GM21447 (cell line): Measurements from ENCODE around the gene ADAM23.

Source experiments
- ATAC-seq: cut with Tn5 transposase; IDR thresholded peaks from one replicate; pipeline ENCODE4 v1.9.1; 2021; ENCODE audit not compliant: unreplicated experiment

ADAM23 gene

DNA sequence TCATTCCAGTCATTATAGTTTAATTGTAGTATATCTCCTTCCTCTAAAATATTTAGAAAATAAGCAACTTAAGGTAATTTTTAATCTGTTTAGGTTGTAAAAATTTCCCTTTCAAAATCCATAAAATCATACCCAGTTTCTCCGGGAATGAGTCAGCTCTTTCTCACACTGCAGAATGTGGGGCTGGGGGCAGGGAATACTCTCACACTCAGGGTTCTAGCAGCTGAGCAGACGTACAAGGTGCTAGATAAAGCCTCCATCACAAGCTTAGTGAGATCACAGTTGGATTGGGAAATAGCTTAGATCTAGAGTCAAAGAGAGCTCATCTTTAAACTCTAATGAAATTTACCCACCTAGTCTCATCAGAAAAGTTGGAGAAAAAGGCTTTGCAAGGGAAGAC, 119.0 kb downstream of the ADAM23 start:
- ATAC-seq, result no peak

DNA sequence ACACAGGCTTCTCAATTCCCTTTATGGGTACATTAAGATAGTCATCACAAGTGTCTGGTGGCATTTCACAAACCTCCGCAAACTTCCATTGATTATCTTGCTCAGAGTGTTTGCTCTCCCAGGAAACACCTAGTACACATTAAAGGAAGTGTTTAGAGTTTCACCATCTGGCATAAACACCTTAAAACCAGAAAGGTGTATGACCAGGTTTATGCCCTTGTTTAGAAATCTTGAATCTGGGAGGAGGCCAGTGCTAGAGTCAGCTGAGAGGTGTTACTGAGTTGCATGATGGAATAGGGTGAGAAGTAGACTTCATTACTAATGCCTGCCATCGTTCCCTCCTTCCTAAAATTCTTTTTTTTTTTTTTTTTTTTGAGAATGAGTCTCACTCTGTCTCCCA, 120.0 kb downstream of the ADAM23 start:
- ATAC-seq, result no peak

DNA sequence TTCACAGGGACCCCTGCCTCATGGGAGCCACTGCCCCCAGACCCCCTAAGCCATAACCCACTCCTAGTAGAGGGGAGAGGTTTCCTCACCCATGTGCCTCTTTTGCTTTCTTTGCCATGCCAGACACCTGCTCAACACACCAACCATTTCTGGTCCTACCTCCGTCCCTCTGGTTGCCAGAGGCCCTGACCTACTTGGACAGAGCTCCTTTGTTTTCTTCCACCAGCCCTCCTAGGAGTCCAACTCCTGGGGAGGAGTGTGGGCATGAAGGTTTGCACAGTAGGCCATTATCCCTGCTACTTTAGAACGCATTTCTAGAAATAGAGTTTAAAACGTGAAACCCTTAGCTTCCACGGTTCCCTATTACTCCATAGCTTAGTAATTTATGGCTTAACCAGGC, 122.3 kb downstream of the ADAM23 start:
- no peak for ATAC-seq

DNA sequence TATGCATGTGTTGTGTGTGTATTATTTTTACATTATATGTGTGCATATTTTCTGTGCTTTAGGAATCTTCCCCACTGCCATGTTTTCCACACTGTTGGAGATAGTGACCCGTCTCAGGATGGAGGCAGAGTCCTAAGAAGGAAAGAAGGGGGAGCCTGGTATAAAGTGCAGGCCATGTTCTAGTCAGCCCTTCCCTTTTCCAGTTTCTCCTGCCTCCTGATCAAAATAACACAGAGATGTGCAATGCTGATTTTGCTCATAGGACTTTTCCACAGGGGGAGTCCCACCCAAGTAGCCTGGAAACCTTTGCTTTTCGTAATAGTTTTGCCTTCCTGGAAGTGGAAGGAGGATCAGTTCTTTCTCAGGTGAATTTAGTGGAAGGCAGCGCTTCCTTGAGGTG, 126.1 kb downstream of the ADAM23 start:
- no peak for ATAC-seq

DNA sequence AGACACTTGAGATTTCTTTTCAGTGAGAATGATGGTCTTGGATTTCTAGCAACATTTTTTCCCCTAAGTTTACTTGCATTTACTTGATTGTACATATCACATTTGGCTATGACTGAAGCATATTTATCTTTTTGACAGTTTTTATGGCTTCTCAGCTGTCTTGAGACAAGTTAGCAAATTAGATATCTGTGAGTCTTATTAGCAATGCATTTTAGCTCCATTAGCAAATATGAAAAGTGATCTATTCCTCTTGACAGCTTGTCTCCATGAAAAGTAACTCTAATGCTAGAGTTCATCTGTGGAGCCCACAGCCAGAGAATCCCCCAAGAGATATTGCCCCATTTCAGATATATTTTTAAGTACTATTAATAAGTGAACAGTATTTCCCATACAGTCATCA, 126.9 kb downstream of the ADAM23 start:
- ATAC-seq, result no peak

DNA sequence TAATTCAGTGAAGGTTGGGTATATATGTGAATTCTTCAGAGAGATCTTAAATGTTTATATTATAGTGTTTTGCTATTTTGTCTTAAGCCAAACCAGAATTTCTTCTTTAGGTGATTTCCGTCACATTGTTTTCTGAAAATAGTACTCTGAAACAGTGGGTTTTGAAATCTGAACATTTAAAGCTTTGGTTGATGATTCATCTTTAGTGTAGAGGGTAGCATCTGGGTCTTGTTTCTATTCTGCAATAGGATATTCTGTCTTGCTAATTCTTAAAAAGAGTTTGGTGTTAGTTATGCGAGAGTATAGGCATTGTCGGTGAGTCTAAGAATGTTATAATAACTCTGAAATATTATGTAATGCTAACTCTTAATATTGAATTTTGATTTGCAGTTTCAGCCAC, 129.4 kb downstream of the ADAM23 start:
- ATAC-seq, result no peak

DNA sequence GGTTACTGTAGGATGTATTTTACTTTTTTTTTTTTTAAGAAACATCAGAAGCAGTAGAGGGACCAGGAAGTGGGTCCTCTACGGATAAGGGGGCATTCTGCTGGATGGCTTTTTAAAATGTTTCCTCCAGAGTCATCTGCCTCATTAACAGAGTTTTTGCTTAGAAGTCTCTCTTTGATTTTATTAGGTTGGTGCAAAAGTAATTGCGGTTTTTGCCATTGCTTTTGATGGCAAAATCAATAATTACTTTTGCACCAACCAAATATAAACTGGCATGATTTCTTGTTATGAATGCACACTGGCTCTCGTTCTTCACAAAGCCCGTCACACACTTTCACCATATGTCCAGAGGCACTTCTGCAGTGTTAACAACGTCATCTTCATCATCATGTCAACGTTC, 130.5 kb downstream of the ADAM23 start:
- no peak for ATAC-seq

DNA sequence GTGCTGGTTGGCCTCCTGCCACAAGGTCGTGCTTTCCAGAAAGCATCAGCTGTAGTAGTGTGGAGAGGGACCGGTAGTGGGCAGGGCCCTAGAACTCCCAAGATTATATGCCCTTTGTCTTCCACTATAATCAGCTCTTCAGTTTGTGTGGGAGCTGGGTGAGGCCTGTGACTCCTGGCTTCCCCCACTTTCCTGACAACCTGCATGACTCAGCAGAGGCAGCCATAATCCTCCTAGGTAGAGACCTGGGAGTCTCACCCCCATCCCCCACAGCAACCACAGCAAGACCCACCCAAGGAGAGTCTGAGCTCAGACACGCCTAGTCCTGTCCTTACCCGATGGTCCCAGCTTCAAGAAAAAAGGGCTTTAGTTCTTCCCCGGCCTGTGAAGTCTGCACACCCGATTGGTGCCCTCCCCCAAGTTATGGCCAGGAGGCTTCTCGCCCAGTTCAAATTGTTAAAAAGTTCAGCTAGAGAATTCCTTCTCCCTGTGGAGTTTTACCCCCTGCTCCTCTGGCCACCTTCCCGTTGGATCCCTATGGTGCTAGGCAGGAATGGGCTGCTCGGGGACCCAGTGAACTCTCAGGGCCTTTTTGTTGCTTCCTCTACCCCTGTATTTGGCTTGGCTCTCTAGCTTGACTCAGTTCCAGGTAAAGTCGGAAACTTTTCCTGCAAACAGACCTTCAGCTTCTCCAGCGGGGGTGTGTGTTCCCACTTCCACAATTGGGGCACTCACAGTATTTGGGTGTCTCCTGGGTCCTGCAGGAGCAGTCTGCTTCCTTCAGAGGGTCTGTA, 141.2 kb downstream of the ADAM23 start:
- no peak for ATAC-seq

DNA sequence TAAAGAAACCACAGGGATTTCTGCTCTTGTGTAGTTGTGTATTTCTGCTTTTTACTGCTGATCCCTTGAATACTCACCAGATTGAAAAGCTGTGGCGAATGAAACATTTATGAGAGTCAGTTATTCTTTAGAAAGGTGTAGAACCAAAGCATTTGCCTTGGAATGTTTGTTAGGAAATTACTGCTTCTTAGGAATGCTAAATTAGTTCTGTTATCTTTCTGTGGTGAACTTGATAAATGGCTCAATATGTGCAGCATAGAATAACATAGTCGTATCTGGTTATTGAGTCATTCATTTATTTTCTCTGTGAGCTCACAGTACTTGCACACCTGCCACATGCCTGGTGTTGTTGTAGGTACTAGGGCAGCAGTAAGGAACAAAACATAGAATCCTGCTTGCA, 142.0 kb downstream of the ADAM23 start:
- ATAC-seq, result no peak

DNA sequence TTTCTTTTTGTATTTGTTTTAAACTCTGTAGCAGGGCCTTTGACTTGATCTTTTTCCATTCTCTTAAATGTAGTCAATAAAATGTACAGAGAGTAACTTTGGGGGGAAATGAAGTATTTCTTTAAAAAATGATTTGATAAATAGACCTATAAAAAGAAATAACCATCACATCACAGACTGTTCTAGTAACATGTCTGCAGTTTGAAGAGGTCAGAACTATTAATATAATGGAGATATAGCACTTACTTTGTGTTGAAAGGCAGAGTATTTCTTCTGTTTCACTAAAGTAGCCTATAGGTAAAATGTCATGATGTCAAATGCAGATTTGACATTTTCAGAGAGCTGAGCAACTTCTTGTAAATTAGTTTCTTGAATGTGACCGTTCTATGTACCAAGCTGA, 143.3 kb downstream of the ADAM23 start:
- ATAC-seq, result no peak

DNA sequence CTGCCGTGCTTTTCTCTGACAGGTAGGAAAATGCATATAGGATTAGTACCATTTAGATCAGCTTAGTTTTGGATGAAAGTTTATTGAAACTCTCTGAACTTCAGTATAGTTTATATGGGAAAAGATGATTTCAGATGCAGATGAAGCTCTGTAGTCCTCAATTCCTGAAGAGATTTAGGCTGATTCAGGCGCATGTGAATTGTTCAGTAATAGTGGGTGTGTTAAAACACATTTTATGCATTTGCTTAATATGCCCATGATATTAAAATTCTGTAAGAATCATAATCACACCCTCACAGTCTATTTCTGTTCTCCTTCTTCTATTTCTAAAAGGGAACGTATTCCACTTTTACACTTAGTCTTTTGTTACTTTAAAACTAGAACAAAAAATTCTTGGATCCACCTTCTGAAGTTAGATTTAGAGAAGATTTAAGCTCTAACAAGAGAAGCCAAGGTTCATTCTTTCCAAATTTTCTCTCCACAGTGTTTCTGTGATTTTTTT, 154.4 kb downstream of the ADAM23 start:
- no peak for ATAC-seq

DNA sequence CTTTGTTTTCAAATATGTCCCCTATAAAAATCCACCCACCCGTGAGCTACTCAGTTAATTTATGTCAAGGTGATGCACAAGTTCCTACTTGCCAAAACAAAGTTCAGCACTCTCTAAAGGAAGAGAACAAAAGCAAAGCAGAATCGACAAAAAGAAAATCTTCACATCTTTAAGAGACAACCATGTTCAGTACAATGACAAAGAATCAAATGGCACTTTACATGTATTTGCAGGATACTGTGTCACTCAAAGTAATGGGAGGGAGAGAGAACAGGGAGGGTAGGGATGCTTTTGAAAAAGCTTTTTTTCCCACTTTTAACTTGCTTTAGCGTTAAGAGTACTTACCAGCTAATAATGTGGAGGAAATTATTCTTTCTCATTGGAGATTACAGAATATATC, 159.9 kb downstream of the ADAM23 start:
- ATAC-seq, result no peak

DNA sequence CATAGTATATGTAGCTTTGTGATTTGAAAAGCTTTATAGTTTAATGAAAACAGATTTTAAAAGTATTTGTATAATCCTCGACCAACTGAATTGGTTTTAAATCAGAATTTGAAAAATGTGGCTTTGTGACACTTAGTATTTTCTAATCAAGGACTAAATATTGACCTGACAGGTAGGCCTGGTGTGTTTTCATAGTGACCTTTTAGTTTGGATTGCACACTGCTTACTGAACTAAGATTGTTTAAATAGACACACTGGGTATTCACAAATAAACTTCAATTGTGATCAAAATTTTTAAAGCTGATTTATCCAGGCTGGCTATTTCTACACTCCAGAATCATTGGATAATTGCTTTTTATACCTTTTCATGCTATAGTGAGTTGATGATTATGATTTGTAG, 167.1 kb downstream of the ADAM23 start:
- no peak for ATAC-seq

DNA sequence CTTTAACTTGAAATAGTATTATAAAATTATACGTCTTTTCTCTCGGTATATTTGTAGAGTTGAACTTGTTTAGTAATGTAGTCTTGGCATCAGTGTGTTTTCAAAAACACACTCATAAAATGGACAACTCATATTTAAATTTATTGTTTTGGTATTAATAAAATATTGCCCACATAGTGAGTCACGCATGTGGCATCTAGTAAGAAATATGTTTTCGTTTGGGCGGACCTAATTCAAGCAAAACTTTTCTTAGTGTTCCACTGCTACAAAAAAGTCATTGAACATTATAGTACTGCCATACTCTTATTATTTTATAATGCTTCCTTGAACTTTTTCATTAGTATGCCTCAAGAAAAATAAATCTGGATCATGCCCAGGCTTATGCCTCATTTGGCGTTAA, 167.9 kb downstream of the ADAM23 start:
- no peak for ATAC-seq

DNA sequence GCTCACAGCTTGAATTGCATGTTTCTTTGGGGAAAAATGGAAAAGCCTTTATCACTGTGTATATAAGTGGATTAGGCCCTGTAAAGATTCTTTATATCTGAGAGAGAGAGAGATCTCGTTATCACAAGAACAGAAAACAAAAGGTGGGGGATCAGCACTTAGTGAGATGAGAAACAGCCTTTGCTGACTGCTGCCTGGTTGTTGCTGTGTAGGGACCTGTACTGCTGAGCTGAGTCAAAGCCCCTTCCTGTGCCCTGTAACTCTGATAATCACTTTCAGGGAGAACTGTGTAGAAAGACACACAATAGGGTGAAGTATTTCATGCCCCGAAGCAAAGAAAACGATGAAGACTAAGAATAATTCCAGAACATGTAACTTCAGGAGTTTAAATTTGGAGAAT, 168.4 kb downstream of the ADAM23 start:
- ATAC-seq, result no peak

DNA sequence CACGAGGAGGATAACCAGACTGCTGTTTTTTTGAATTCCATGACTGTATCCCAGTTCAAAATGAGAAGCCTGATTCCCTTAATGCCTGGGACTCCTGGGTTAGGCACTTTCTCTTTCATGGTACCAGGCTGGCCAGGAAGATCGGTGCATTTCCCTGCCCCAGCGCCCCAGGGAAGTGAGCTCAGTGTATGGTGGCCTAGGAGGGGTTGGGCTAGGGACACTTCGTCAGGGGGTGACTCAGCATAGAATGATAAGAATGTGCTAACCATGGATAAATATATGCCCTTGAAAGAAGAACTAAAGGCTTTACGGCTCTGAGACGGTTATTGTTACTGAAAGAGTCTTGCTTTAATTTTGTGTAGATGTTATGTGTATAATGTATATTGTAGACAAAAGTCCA, 171.5 kb downstream of the ADAM23 start:
- no peak for ATAC-seq

DNA sequence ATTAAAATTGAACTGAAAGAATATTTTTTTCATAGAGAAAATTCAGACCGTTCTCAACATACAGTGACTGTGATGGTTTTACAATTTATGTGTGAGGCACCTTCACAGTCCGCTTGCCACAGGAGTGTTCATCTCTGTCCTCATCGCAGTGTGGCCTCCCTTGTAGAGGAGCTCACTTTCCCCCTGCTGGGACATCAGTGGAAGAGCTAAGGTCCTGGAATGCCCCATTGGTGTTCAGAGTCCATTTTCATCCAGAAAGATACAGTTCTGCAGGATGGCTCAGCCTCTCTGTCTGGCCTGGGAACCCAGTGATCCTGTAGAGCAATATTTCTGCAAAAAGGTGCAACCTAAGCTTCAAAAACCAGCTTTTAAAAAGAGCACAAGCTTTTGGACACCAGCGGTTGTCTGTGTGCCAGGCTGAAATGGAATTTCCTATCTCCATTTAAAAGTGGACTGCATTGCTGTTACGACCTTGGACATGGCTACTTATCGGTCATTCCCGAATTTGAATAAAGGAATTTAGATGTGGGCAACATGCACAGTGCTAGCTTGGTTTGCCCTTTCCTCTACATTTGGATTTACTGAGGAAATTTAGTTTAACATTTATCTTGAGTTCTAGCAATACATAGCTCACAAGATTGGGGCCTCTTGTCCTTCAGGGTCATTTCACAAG, 172.2 kb downstream of the ADAM23 start:
- no peak for ATAC-seq

DNA sequence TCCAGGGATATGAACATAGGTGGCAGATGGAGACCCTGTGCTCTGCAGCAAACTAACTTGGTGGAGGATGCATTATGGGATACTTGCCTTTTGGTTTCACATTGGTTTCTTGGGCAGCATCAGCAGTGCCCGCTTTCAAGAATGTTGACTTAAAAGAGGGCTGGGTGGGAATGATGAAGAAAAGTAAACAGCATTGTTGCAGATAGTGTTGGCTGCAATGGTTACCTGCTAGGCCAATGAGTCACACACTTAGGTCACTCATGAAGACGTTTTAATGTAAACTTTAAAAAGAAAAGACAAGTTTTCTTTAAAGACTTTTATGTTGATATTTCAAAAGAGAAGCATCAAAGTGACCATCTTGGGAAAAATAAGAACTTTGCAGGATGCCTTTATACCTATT, 172.8 kb downstream of the ADAM23 start:
- no peak for ATAC-seq

DNA sequence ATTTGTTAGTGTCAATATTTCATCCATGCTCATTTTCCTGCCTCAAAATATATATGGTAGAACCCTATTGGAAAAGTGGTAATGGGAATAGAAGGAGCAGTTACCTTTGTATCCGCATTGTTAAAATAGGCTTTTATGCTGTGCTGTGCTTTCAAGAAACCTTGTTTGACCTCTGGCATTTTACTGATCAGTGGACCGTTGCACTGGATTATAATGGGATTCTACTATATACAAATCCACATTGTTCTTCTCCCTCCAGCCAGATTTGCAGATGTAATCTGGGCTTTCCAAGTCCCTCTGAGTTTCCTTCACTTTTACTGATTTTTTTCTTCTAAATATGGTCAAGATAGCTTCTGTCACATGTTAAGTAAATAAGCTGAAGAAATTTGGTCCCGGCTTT, 175.7 kb downstream of the ADAM23 start:
- ATAC-seq, result no peak

DNA sequence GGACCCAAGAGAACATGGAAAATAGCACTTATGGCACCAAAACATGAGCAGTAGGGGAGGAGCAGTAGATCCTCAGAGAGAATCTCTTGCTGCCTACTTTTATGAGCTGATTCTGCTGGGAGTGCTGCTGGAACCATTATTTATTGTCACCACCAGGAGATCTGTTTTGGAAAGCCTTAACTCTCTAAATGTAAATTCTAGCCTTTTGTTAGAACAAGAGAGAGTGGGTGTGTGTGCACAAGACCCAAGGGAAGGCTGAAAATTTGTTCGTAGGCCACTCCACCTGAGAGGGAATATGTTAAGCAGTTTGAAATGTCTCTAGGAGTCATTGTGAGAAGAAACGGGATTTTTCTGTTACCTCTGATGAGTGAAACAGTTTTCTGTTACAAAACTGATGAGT, 182.8 kb downstream of the ADAM23 start:
- no peak for ATAC-seq

DNA sequence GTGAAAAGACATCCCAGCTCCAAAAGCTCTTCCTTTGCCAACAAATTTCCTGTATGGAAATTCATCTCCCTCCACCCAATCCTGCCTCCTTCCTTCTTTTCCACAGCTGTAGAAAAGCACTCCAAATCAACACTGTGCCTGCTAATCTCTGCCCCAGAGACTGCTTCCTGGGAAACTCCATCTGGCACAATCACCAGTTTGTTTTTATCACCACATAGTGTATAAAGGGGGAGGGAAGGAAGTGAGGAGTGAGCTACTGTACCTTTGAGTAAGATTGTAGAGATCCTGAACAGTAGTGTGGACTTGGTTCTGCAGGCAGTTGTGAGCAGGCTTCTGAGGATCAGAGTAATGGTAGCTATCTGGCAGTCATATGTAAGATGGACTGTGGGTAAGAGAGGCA, 184.3 kb downstream of the ADAM23 start:
- ATAC-seq, result no peak

DNA sequence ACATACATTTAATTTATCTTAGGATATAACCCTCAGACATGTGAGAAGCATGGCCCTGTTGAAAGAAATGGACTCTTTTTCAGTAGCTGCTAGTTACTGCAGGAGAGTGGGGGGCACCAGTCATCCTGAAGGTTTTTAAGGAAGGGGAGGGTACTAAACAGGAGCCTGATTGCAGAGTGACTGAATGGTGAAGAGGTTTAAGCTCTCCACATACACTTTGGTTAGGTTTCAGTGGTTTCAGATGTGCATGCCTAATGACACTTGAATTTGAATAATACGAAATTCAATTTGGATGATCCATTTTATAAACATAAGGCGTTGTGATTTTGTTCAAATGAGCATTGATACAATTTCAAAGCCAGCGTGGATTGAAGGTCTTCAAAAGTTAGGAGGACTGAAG, 188.0 kb downstream of the ADAM23 start:
- ATAC-seq, result no peak

DNA sequence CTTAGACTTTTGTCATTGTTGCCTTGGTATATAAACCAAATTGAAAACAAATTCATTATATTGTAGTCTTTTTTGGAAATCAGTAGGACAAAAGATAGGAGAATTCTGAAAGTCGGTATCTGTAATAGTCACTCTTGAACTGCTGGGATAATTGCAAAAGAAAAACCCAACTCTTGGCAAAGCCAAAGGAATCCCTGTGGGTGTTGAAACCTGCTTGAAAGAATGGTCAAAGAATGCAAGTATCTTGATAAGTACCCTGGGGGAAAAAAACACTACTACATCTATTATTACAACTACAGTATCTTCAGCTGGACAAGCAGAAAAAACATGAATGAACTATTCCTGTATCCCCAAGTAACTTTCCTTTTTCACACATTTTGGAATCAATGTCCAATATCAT, 191.7 kb downstream of the ADAM23 start:
- ATAC-seq, result no peak
